ENCODE measurements around the gene TSHZ2. TPM values are rescaled to one million over a fixed set of nuclear protein-coding genes. Genes with fewer than 3 reads are reported as not detected.

Gene TSHZ2
- total RNA-seq, 2 experiments from 2014 or later, result 34.1 to 37.8 TPM

DNA sequence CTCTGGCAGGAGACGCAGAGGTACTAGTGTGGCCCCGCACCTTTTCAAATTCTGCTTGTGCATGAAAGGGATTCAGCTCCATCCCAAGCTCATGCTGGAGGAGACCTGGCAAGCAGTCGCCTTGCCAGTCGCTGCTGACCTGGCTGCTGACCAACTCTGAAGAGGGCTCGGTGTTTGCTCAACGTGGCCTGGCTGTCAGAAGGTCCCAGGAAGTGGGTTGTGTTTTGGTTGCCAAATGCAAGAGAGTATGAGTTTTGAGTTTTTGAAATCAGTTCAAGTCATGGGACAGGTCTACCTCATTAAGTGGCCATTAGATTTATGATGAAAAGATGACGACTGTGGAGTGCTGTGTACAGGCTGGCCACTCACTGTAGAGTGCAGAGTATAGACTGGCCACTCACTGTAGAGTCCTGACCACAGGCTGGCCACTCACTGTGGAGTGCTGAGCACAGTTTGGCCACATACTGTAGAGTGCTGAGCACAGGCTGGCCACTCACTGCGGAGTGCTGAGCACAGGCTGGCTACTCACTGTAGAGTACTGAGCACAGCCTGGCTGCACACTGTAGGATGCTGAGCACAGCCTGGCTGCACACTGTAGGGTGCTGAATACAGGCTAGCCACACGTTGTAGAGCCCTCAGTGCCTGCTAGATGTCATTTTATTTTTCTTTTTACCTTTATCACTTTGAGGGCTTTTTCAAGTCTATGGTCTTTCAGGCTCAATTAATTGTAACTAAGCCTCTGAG lies 427.6 kb downstream of the TSHZ2 start:
- intact Hi-C loops (cut with micrococcal nuclease), result no loop called here
- H3K36me3 Mint-ChIP-seq (ENCODE audit: low read depth), result peaks cover 6% of the 10 kb centered on the region
- H3K4me1 Mint-ChIP-seq (ENCODE audit: low read depth), result peaks cover 23% of the 10 kb centered on the region
- peaks cover 3% of the 10 kb centered on the region for H3K9me3 Mint-ChIP-seq
- CTCF ChIA-PET, result no interaction called here
- no peaks in the 10 kb centered on the region for H3K27me3 Mint-ChIP-seq (ENCODE audit: low read depth)
- no peak overlapping the region for H3K4me3 Mint-ChIP-seq
- no peak for DNase-seq
- no peak overlapping the region for H3K27ac Mint-ChIP-seq

DNA sequence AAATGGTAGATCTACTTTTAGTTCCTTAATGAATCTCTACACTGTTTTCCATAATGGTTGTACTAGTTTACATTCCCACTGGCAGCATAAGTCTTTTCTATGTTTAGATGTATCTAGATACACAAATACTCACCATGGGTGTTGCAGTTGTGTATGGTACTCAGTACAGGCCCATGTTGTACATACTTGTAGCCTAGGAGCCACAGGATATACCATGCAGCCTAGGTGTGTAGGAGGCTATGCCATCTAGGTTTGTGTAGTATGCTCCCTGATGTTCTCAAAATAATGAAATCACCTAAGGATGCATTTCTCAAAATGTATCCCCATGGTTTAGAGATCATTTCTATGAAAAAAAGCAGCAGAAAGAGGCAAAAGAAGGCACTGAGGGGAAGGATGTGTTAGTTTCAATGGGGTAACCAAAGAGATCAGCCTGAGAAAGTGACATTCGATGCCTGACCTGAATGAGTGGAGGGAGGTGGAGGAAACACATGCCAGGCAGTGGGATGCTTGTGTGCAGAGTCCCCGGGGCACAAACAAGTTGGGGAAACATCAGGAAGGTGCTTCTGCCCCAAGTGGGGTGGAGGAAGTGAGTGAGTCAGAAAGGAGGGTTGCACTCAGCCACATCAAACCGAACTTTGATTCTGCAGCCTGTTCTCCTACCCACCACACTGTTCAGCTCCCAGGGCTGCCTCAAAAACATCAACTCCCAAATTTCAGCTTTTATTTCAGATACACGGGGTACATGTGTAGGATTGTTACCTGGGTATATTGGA lies 430.3 kb downstream of the TSHZ2 start:
- Mint-ChIP-seq H3K27me3 (ENCODE audit: low read depth) (no peaks in the 10 kb centered on the region), H3K36me3 (ENCODE audit: low read depth) (peaks cover 3% of the 10 kb centered on the region), H3K4me1 (ENCODE audit: low read depth) (peaks cover 26% of the 10 kb centered on the region), H3K4me3 (no peak overlapping the region), H3K9me3 (peaks cover 3% of the 10 kb centered on the region), H3K27ac (peak overlapping the region; percentile 15)
- peak; percentile 49 for DNase-seq
- intact Hi-C loops (cut with micrococcal nuclease), result no loop called here
- CTCF ChIA-PET, result no interaction called here

DNA sequence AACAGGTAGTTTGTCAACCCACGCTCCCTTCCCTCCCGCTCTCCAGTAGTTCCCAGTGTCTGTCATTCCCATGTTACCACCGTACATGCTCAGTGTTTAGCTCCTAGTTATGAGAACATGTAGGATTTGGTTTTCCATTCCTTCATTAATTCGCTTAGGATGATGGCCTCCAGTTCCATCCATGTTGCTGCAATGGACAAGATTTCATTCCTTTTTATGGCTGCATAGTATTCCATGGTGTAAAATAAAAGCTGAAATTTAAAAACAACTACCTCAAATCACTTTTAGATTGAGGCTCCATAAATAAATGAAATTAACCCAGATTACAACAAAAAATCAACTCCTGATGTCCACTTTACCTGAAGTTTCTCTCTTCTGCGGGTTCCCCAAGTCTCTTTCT lies 430.9 kb downstream of the TSHZ2 start:
- intact Hi-C loops (cut with micrococcal nuclease), result no loop called here
- Mint-ChIP-seq H3K27ac (no peak overlapping the region), H3K9me3 (peaks cover 3% of the 10 kb centered on the region), H3K36me3 (ENCODE audit: low read depth) (peaks cover 3% of the 10 kb centered on the region), H3K27me3 (ENCODE audit: low read depth) (no peaks in the 10 kb centered on the region), H3K4me3 (no peak overlapping the region), H3K4me1 (ENCODE audit: low read depth) (peaks cover 26% of the 10 kb centered on the region)
- no peak for DNase-seq
- CTCF ChIA-PET, result no interaction called here

DNA sequence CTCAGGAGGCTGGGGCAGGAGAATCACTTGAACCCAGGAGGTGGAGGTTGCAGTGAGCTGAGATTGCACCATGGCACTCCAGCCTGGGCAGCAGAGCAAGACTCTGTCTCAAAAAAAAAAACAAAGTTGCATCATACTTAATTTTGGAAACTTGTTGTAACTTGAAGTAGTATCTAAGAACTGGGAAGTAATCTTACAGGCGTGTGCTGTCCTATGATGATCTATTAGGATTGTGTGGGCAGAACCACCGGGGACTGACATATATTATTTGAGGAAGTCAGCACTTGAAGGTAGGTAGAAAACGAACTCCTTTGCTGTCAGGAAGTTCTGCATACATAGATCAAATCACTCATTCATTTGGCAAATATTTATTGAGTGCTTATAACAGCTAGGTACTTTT lies 433.0 kb downstream of the TSHZ2 start:
- intact Hi-C loops (cut with micrococcal nuclease), result no loop called here
- Mint-ChIP-seq H3K36me3 (ENCODE audit: low read depth) (peaks cover 5% of the 10 kb centered on the region), H3K27ac (no peak overlapping the region), H3K4me3 (no peak overlapping the region), H3K4me1 (ENCODE audit: low read depth) (peaks cover 26% of the 10 kb centered on the region), H3K9me3 (peaks cover 3% of the 10 kb centered on the region), H3K27me3 (ENCODE audit: low read depth) (no peaks in the 10 kb centered on the region)
- DNase-seq, result no peak
- CTCF ChIA-PET, result interaction anchor here (0.6 to 1.2 kb wide), 2 partner anchors 29 to 143 kb away, joined by 3 read pairs; no protein-coding TSS in a partner anchor

DNA sequence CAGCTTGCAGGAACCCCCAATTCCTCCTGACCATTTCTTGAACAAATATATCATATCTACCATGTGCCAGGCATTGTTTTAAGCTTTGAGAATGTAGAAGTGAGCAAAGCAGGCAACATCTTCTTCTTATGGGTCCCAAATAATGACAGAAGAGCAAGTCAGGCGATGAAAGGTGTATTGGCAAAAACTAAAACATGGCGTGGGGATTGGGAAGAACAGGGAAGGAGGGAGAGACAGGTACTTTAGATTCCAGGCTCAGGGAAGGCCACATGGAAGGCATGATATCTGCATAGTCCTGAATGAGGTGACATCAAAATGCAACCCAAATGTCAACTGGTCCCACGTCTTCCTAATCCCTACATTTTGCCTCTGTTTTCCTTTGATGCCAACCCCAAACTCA lies 434.4 kb downstream of the TSHZ2 start:
- Mint-ChIP-seq H3K27ac (no peak overlapping the region), H3K9me3 (no peaks in the 10 kb centered on the region), H3K4me1 (ENCODE audit: low read depth) (peaks cover 26% of the 10 kb centered on the region), H3K27me3 (ENCODE audit: low read depth) (no peaks in the 10 kb centered on the region), H3K4me3 (no peak overlapping the region), H3K36me3 (ENCODE audit: low read depth) (peaks cover 2% of the 10 kb centered on the region)
- CTCF ChIA-PET, result no interaction called here
- intact Hi-C loops (cut with micrococcal nuclease), result no loop called here
- DNase-seq, result no peak

DNA sequence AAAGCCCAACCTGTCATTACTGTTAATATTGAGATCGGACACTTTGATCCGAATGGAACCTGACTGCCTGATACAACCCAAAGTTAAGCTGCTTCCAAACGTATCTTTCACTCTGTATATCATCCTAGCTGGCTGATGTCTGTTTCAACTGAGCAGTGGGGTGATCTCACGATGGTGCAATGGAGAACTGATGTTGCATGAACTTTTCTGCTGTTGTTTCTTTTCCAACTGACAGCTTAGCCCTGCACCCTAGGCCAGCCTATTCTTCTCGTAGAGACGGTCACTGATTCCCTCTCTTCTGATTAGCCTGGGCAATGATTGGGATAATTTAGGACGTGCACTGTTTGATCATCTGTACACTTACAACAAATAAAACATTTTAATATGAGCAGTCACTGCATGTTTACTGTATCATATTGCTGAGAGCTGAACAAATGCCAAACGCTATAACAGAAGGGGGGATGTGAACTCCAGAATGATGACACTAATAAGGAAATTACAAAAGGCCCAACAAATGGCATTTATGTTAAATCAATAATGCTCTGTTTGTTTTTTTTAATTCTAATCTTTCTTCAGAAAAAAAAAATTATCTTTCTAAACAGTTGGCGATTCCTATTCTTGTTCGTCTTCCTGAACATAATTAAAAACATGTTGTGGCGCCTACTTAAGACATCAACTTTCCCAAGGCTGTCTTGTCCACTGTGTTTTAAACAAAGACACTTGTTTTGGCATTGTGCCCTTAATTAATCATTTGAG lies 436.7 kb downstream of the TSHZ2 start:
- intact Hi-C loops (cut with micrococcal nuclease), result no loop called here
- Mint-ChIP-seq H3K4me3 (no peak overlapping the region), H3K27me3 (ENCODE audit: low read depth) (no peaks in the 10 kb centered on the region), H3K27ac (no peak overlapping the region), H3K9me3 (no peaks in the 10 kb centered on the region), H3K36me3 (ENCODE audit: low read depth) (peaks cover 2% of the 10 kb centered on the region), H3K4me1 (ENCODE audit: low read depth) (peaks cover 21% of the 10 kb centered on the region)
- CTCF ChIA-PET, result interaction anchor here (0.7 kb wide), 1 partner anchor 1152 kb away, joined by 5 read pairs; no protein-coding TSS in a partner anchor
- DNase-seq, result no peak

DNA sequence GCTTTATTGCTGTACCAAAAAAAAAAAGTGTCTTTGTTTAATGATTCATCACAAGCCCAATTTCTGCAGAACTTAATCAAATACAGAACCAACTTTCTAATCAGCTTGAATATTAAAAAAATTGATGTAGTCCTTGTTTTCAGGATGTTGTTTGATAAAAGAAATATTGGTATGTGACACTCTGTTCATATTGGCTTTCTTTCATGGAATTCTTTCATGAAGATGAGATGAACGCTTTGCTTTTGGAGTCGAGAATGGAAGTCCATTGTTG lies 437.2 kb downstream of the TSHZ2 start:
- no peaks in the 10 kb centered on the region for H3K27me3 Mint-ChIP-seq (ENCODE audit: low read depth)
- peaks cover 2% of the 10 kb centered on the region for H3K36me3 Mint-ChIP-seq (ENCODE audit: low read depth)
- CTCF ChIA-PET, result interaction anchor here (0.7 kb wide), 1 partner anchor 1153 kb away, joined by 5 read pairs; no protein-coding TSS in a partner anchor
- H3K4me3 Mint-ChIP-seq, result no peak overlapping the region
- intact Hi-C loops (cut with micrococcal nuclease), result no loop called here
- no peak for DNase-seq
- peaks cover 18% of the 10 kb centered on the region for H3K4me1 Mint-ChIP-seq (ENCODE audit: low read depth)
- no peaks in the 10 kb centered on the region for H3K9me3 Mint-ChIP-seq
- H3K27ac Mint-ChIP-seq, result no peak overlapping the region

DNA sequence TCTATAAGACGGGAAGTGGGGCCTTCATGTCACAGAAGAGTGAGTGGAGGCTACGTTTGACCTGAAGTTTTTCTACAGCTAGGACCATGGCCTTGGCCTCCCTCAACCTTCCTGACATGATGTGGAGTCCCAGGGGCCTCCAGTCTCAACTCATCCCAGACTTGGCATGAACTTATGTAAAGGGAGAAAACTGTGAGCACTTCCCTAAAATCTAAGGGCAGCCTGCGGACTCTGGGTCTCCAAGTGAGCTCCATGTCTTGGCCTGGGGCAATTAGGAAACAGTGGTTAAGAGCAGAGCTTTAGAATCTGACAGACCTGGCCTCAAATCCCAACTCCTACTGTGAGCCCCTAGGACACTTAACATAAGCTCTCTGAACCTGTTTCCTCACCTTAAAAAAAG lies 439.0 kb downstream of the TSHZ2 start:
- Mint-ChIP-seq H3K9me3 (no peaks in the 10 kb centered on the region), H3K27me3 (ENCODE audit: low read depth) (no peaks in the 10 kb centered on the region), H3K4me1 (ENCODE audit: low read depth) (peaks cover 12% of the 10 kb centered on the region), H3K4me3 (no peak overlapping the region), H3K27ac (no peak overlapping the region), H3K36me3 (ENCODE audit: low read depth) (peaks cover 2% of the 10 kb centered on the region)
- no peak for DNase-seq
- CTCF ChIA-PET, result interaction anchor here (0.6 kb wide), 1 partner anchor 20 kb away, joined by 4 read pairs; no protein-coding TSS in a partner anchor
- intact Hi-C loops (cut with micrococcal nuclease), result loop anchor here (5.0 kb wide), 2 partner anchors 506 to 531 kb away; no protein-coding TSS in a partner anchor

DNA sequence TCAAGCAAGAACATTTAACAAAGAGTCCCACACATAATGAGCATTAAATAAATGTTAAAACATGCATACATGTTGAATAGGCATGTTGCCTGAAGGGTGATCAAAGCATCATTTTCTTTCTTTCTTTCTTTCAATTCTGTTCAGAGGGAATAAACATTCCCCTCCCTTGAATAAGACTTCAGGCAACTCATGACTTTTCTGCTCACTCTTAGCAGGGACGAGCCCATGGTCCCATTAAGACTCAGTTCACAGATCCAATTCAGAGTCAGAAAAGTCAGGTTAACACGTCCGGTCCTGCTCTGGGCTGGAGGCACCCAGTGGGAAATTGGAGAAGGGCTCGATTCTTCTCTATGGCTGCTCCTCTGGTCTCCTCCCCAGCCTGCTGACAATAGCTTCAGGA lies 439.7 kb downstream of the TSHZ2 start:
- Mint-ChIP-seq H3K27ac (no peak overlapping the region), H3K9me3 (no peaks in the 10 kb centered on the region), H3K4me3 (no peak overlapping the region), H3K36me3 (ENCODE audit: low read depth) (peaks cover 2% of the 10 kb centered on the region), H3K27me3 (ENCODE audit: low read depth) (no peaks in the 10 kb centered on the region), H3K4me1 (ENCODE audit: low read depth) (peaks cover 12% of the 10 kb centered on the region)
- intact Hi-C loops (cut with micrococcal nuclease), result loop anchor here (2.0 to 5.0 kb wide), 3 partner anchors 135 to 530 kb away; no protein-coding TSS in a partner anchor
- DNase-seq, result no peak
- CTCF ChIA-PET, result no interaction called here

DNA sequence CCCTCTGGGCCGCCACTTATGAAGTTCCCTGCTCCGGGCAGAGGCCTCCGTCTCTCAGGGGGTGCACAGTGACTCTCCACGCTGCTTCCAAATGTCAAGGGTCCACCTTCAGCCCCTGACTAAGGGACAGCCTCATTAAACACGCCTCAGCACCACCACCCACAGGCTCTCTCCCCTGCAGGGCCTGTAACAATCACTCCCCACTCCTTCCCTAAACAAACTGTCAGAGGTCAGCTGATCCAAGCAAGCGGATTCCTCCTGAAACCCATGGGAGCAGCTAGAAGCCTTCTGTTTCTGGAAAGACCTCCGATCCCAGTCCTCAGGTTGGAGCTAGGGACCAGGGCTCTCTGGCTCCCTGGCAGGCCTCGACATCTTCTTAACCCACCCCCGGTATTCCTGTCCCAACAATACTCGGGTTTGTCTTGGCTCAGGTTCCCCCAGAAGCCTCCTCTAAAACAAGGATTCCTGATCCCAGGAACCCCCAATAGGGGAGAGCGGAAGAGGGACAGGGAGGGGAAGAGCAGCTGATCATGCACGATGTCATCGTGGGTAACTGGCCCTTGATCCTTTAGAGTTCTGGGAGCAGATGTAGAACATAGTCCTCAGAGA lies 440.5 kb downstream of the TSHZ2 start:
- H3K4me3 Mint-ChIP-seq, result peak overlapping the region; percentile 8
- peaks cover 2% of the 10 kb centered on the region for H3K36me3 Mint-ChIP-seq (ENCODE audit: low read depth)
- no peak overlapping the region for H3K27ac Mint-ChIP-seq
- DNase-seq, result no peak
- no peaks in the 10 kb centered on the region for H3K9me3 Mint-ChIP-seq
- CTCF ChIA-PET, result interaction anchor here (1.1 kb wide), 1 partner anchor 135 kb away, joined by 3 read pairs; no protein-coding TSS in a partner anchor
- intact Hi-C loops (cut with micrococcal nuclease), result loop anchor here (2.0 to 5.0 kb wide), 3 partner anchors 134 to 530 kb away; no protein-coding TSS in a partner anchor
- no peaks in the 10 kb centered on the region for H3K27me3 Mint-ChIP-seq (ENCODE audit: low read depth)
- peaks cover 12% of the 10 kb centered on the region for H3K4me1 Mint-ChIP-seq (ENCODE audit: low read depth)

DNA sequence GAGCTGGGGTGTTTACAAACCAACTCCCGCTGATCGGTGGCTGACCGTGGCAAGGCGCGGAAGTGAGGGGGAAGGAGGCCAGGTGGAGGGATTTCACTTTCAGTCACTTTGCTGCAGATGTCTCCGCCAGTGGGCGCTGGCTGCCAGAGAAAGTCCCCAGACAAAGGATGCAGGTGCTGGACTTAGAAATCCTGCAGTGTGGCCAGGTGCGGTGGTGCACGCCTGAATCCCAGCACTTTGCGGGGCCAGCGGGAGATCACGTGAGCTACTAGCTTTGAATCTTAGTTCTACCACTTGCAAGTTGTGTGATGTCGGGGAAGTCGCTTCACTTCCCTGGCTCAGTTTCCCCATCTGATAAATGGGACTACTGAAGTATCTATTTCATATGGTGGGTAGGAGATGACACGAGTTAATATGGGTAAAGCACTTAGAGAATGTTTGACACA lies 441.1 kb downstream of the TSHZ2 start:
- intact Hi-C loops (cut with micrococcal nuclease), result loop anchor here (2.0 to 5.0 kb wide), 3 partner anchors 134 to 529 kb away; no protein-coding TSS in a partner anchor
- H3K4me1 Mint-ChIP-seq (ENCODE audit: low read depth), result peaks cover 12% of the 10 kb centered on the region
- no peaks in the 10 kb centered on the region for H3K9me3 Mint-ChIP-seq
- peak; percentile 73 for DNase-seq
- H3K27me3 Mint-ChIP-seq (ENCODE audit: low read depth), result no peaks in the 10 kb centered on the region
- CTCF ChIA-PET, result interaction anchor here (0.6 to 1.1 kb wide), 2 partner anchors 133 to 135 kb away, joined by 3 read pairs; no protein-coding TSS in a partner anchor
- H3K4me3 Mint-ChIP-seq, result peak overlapping the region; percentile 8
- peaks cover 2% of the 10 kb centered on the region for H3K36me3 Mint-ChIP-seq (ENCODE audit: low read depth)
- H3K27ac Mint-ChIP-seq, result no peak overlapping the region

Data from activated naive CD4-positive, alpha-beta T cell treated with anti-CD3 and anti-CD28 coated beads for 36 hours (primary cell).